Measurements from ENCODE around the gene AXIN1. TPM values are rescaled to one million over a fixed set of nuclear protein-coding genes. Genes with fewer than 3 reads are reported as not detected.

Gene AXIN1
- total and polyA plus RNA-seq, 9 of the 15 experiments (the other 6 are each of a cell fraction or from before 2014, with no cell fraction given): 0.42 to 58.0 (median 25.9) TPM

DNA sequence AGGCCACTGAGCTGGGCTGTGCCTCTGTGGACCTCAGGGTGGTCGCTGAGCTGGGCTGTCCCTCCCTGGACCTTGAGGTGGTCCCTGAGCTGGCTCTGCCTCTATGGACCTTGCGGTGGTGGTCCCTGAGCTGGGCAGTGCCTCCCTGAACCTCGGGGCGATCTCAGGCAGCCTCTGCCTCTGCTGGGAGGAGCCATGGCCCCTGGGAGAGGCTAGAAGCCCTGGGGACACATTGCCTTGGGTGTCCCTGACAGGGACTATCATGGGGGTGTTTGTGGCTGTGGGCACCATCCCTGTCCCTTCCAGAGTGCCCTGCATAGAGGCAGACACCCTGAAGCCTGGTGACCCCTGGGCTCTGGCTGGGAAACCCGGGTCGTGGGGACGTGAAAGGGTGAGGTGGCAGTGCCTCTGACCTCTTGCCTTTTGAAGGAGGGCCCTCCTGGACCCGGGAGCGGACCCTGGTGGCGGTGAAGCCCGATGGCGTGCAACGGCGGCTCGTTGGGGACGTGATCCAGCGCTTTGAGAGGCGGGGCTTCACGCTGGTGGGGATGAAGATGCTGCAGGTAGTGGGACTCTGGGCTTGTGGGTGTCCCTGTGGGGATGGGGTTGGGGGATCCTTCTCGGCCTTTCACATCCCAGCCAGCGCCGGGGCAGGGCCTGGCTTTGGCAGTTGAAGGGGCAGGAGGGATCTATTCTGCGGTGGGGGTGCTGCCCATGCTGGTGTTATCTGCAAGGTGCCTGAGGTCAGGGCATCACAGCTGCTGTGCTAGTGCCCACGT is 46.2 kb upstream of the AXIN1 start (continued):
- TF ChIP-seq KDM5B (IDR thresholded peaks at IDR 0.05; ENCODE audit: insufficient replicate concordance, low read depth, low read length) (no peak), MAZ (CRISPR knock-in tag; conservative IDR thresholded peaks at IDR 0.05 in 1 of 2, IDR thresholded peaks at IDR 0.05 in 1 of 2) (peak in 1 of 2 experiments; percentile 34; a peak in 1 of 4 replicates), TRIM28 (IDR thresholded peaks at IDR 0.05) (no peak), U2AF1 (optimal IDR thresholded peaks at IDR 0.05; ENCODE audit: low read depth, low read length) (no peak), ZNF143 (CRISPR knock-in tag; IDR thresholded peaks at IDR 0.05) (no peak), NFYB (IDR thresholded peaks at IDR 0.05; ENCODE audit: extremely low read depth, insufficient read length) (no peak), FOXA1 (IDR thresholded peaks at IDR 0.05; ENCODE audit: borderline replicate concordance) (no peak), KAT2B (IDR thresholded peaks at IDR 0.05; ENCODE audit: low read depth, low read length) (no peak), ZNF174 (CRISPR knock-in tag; IDR thresholded peaks at IDR 0.05) (no peak), CHD1 (IDR thresholded peaks at IDR 0.05; ENCODE audit: low read length) (no peak), MEIS2 (IDR thresholded peaks at IDR 0.05; ENCODE audit: partially characterized antibody) (no peak)
- TF ChIP-seq, protein P1, sequence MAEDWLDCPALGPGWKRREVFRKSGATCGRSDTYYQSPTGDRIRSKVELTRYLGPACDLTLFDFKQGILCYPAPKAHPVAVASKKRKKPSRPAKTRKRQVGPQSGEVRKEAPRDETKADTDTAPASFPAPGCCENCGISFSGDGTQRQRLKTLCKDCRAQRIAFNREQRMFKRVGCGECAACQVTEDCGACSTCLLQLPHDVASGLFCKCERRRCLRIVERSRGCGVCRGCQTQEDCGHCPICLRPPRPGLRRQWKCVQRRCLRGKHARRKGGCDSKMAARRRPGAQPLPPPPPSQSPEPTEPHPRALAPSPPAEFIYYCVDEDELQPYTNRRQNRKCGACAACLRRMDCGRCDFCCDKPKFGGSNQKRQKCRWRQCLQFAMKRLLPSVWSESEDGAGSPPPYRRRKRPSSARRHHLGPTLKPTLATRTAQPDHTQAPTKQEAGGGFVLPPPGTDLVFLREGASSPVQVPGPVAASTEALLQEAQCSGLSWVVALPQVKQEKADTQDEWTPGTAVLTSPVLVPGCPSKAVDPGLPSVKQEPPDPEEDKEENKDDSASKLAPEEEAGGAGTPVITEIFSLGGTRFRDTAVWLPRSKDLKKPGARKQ (CRISPR knock-in tag; IDR thresholded peaks at IDR 0.05): no peak
- TF ChIP-seq, protein P2, sequence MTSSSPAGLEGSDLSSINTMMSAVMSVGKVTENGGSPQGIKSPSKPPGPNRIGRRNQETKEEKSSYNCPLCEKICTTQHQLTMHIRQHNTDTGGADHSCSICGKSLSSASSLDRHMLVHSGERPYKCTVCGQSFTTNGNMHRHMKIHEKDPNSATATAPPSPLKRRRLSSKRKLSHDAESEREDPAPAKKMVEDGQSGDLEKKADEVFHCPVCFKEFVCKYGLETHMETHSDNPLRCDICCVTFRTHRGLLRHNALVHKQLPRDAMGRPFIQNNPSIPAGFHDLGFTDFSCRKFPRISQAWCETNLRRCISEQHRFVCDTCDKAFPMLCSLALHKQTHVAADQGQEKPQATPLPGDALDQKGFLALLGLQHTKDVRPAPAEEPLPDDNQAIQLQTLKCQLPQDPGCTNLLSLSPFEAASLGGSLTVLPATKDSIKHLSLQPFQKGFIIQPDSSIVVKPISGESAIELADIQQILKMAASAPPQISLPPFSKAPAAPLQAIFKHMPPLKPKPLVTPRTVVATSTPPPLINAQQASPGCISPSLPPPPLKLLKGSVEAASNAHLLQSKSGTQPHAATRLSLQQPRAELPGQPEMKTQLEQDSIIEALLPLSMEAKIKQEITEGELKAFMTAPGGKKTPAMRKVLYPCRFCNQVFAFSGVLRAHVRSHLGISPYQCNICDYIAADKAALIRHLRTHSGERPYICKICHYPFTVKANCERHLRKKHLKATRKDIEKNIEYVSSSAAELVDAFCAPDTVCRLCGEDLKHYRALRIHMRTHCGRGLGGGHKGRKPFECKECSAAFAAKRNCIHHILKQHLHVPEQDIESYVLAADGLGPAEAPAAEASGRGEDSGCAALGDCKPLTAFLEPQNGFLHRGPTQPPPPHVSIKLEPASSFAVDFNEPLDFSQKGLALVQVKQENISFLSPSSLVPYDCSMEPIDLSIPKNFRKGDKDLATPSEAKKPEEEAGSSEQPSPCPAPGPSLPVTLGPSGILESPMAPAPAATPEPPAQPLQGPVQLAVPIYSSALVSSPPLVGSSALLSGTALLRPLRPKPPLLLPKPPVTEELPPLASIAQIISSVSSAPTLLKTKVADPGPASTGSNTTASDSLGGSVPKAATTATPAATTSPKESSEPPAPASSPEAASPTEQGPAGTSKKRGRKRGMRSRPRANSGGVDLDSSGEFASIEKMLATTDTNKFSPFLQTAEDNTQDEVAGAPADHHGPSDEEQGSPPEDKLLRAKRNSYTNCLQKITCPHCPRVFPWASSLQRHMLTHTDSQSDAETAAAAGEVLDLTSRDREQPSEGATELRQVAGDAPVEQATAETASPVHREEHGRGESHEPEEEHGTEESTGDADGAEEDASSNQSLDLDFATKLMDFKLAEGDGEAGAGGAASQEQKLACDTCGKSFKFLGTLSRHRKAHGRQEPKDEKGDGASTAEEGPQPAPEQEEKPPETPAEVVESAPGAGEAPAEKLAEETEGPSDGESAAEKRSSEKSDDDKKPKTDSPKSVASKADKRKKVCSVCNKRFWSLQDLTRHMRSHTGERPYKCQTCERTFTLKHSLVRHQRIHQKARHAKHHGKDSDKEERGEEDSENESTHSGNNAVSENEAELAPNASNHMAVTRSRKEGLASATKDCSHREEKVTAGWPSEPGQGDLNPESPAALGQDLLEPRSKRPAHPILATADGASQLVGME (CRISPR knock-in tag; IDR thresholded peaks at IDR 0.05): no peak
- TF ChIP-seq, protein P3, sequence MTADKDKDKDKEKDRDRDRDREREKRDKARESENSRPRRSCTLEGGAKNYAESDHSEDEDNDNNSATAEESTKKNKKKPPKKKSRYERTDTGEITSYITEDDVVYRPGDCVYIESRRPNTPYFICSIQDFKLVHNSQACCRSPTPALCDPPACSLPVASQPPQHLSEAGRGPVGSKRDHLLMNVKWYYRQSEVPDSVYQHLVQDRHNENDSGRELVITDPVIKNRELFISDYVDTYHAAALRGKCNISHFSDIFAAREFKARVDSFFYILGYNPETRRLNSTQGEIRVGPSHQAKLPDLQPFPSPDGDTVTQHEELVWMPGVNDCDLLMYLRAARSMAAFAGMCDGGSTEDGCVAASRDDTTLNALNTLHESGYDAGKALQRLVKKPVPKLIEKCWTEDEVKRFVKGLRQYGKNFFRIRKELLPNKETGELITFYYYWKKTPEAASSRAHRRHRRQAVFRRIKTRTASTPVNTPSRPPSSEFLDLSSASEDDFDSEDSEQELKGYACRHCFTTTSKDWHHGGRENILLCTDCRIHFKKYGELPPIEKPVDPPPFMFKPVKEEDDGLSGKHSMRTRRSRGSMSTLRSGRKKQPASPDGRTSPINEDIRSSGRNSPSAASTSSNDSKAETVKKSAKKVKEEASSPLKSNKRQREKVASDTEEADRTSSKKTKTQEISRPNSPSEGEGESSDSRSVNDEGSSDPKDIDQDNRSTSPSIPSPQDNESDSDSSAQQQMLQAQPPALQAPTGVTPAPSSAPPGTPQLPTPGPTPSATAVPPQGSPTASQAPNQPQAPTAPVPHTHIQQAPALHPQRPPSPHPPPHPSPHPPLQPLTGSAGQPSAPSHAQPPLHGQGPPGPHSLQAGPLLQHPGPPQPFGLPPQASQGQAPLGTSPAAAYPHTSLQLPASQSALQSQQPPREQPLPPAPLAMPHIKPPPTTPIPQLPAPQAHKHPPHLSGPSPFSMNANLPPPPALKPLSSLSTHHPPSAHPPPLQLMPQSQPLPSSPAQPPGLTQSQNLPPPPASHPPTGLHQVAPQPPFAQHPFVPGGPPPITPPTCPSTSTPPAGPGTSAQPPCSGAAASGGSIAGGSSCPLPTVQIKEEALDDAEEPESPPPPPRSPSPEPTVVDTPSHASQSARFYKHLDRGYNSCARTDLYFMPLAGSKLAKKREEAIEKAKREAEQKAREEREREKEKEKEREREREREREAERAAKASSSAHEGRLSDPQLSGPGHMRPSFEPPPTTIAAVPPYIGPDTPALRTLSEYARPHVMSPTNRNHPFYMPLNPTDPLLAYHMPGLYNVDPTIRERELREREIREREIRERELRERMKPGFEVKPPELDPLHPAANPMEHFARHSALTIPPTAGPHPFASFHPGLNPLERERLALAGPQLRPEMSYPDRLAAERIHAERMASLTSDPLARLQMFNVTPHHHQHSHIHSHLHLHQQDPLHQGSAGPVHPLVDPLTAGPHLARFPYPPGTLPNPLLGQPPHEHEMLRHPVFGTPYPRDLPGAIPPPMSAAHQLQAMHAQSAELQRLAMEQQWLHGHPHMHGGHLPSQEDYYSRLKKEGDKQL (CRISPR knock-in tag; IDR thresholded peaks at IDR 0.05; ENCODE audit: borderline replicate concordance): no peak

Measured in K562 (cell line).